ENCODE data around the gene GLDC.
"Not testable (repeated sequence)": the region's sequence is repeated elsewhere in the genome, so short reads cannot be mapped to it uniquely, and the experiment has no call there.

GLDC gene

GRCh38 chr9:6567140-6567591 lies 78.4 kb downstream of the GLDC start:
- DNase-seq (ENCODE audit: low read depth in 1 of 2, low spot score in 1 of 2): no peak

DNA sequence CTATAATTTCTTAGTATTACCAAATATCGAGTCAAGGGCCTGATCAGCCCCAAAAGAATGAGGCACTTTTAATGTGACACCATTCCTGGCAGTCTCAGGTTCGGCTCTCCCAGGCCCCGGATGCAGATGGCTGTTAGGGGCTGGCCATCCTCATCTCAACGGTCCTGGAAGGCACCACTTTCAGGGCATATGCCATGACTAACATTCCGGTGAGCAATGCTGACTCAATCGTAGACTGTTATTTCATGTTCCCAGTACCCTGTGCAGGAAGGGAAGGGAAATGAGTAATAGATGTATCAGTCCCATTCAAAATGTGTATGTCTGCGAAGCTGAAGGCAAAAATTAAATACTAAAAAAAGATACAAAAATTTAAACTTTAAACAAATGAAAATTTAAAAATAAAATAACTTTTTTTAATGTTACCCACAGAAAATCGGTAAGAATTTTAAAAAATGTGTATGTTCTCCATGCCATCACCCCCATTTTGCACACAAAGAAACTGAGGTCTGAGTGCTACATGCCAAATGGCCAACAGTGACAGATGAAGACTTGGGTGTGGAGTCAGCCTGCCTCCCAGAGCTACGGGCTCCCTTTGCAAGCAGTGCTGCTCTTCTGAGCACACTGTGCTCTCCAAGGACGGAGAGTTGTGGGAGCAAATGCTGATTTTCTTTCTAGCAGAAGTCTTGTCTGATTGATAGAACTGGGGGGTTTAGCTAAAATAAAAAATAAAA lies 79.0 kb downstream of the GLDC start:
- DNase-seq (ENCODE audit: low read depth in 1 of 2, low spot score in 1 of 2): no peak

DNA sequence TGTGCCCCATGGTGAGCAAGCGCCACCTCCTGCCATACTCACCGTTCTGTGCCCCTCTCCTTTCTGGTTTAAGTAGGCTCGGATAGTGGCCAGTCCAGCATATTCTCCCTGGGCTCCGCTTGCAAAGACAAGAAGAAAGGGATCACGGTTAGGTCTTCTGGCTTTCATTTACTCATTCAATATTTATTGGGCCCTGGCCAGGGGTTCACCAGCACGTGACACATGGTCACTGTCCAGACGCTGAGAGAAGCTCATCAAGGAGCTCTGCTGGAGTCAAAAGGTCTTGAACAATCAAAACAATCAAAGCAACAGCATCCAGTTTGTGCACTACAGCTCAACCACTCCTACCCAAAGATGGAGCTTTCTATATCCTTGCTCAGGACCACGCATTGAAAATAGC lies 80.2 kb downstream of the GLDC start:
- DNase-seq (ENCODE audit: low read depth in 1 of 2, low spot score in 1 of 2): no peak

DNA sequence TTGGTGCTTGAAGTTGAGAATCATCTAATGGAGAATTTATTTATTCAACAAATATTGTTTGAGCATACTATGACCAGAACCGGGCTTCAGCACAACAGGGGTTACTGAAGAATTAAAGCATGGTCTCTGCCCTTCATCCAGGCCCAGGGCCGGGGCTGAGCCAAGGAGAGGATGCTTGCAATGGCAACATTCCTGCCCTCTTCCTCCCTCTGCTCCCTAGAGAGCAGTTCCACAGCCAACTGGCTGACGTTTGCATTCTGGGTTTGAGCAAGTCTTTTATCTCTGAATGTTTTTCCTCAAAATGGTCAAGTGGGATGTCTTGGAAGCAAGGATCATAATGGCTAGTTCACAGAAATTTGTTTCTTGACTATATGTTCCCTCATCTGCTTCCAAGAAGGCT lies 80.7 kb downstream of the GLDC start:
- no peak for DNase-seq (ENCODE audit: low read depth in 1 of 2, low spot score in 1 of 2)

DNA sequence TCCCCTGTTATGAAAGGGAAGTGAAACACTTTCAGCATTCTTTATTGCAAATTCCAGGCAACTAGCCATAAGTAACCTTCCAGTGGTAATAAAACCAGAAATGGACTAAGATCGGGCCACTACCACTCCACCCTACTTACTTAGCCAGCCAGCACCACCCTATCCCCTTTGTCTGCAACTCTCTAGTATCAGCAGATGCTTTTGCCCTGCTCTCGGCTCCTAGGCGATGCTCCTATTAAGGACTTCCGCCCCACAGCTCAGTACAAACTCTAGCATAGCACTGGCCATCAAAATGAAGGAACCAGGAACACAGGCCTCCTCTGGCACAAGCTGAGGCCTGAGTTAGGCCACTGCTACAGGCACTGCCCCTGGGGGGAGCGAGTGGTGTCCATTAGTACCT lies 81.2 kb downstream of the GLDC start:
- no peak for DNase-seq (ENCODE audit: low read depth in 1 of 2, low spot score in 1 of 2)

GRCh38 chr9:6562871-6563430 lies 82.6 kb downstream of the GLDC start:
- DNase-seq (ENCODE audit: low read depth in 1 of 2, low spot score in 1 of 2): no peak

GRCh38 chr9:6562201-6562600 lies 83.3 kb downstream of the GLDC start:
- DNase-seq (ENCODE audit: low read depth in 1 of 2, low spot score in 1 of 2): no peak

- DNase-seq (ENCODE audit: low read depth in 1 of 2, low spot score in 1 of 2): no peak
Measured at GRCh38 chr9:6557883-6558616, 87.5 kb downstream of the GLDC start.

- no peak for DNase-seq (ENCODE audit: low read depth in 1 of 2, low spot score in 1 of 2)
Measured at GRCh38 chr9:6553866-6554265, 91.7 kb downstream of the GLDC start.

DNA sequence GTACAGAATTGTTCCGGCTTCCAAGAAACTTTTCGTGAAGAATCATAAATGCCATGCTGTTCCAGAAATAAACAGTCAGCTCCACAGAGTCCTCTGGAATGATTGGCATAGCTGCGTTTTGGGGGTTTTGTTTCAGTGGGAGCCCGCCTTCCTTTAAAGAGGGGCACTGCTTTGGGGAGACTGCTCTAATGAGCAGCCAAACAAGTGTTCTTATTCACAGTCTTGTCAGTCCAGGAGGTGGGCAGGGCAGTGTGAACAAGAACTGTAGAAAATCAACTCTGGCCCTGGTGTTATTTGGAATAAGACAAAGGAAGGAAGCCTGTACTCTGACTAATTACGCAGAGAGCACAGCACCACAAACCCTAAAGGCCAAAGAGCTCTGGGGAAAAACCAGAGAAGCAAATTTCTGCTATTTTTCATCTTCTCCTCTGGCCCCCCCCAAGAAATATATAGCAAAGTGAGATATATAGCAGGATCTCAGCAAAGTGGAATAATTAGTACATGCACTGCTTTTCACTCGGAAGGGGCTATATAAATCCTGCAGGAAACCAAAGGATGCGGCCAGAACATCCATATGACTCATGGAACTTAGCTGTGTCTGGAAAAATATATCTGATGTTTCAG lies 92.9 kb downstream of the GLDC start:
- DNase-seq (ENCODE audit: low read depth in 1 of 2, low spot score in 1 of 2): no peak

GRCh38 chr9:6552033-6552432 lies 93.5 kb downstream of the GLDC start:
- no peak for DNase-seq (ENCODE audit: low read depth in 1 of 2, low spot score in 1 of 2)

DNA sequence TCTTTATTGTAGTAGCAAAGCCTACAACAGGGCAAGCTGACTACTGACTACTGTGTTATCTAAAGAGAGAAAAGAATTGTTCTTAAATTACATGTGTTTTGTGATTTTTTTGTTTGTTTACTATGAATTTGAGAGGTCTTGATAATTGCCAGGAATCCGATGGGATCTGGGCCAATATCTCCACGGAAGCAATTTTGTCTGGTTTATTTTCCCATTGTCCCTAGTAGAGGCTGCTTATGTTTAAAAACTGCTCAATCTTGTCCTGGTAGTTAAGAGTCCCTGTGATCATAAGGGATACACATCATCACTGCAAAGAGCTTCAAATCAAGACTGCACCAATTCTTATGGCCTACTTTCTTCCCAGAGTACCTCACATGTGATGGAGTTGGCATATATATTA lies 94.4 kb downstream of the GLDC start:
- DNase-seq (ENCODE audit: low read depth in 1 of 2, low spot score in 1 of 2): no peak

DNA sequence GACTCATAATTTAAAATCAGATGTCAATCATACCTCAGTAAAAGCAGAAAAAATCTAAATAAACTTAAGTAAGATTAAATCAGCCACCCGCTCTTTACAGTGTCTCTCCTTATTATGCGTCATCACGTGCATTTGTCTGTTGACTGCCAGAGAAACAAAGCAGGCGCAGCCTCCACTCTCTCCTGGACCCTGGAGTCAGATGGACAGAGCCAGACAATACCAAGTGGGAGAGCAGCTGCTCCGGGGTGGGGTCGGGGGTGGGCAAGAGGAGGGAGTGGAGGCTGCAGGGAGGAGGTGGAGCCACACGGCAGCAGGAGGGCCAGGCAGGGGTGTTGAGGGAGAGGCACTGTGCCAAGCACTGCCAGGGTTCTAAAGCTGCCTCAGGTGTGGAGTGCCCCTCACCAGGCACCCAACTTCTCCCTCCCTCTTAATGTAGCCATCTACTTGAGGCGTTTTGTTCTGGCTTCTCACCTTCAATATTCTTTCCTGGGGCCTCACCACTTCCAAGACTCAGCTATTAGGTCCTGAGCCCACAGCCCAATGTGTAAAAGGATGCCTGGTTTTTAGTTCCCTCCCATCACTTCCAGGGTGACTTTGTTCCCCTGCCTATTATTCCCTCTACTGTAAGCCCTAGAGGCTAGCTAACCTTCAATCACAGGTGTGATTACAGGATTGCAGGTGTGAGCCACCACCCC lies 96.3 kb downstream of the GLDC start:
- DNase-seq (ENCODE audit: low read depth in 1 of 2, low spot score in 1 of 2): no peak

DNA sequence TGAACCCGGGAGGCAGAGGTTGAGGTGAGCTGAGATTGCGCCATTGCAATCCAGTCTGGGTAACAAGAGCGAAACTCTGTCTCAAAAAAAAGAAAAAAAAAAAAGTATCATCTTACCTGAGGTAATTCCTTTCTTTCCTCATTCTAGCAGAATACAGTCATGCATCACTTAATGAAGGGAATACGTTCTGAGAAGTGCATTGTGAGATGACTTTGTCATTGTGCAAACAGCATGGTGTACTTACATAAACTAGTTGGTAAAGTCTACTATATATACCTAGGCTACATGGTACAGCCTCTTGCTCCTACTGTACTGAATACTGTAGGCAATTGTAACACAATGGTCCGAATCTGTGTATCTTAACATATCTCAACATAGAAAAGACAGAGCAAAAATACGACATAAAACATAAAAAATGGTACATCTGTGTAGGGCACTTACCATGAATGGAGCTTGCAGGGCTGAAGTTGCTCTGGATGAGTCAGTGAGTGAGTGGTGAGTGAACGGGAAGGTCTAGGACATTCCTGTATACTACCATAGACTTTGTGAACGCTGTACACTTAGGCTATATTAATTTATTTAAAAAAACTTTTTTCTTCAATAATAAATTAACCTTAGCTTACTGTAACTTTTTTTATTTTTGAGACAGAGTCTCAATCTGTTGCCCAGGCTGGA lies 100.4 kb downstream of the GLDC start:
- no peak for DNase-seq (ENCODE audit: low read depth in 1 of 2, low spot score in 1 of 2)

DNA sequence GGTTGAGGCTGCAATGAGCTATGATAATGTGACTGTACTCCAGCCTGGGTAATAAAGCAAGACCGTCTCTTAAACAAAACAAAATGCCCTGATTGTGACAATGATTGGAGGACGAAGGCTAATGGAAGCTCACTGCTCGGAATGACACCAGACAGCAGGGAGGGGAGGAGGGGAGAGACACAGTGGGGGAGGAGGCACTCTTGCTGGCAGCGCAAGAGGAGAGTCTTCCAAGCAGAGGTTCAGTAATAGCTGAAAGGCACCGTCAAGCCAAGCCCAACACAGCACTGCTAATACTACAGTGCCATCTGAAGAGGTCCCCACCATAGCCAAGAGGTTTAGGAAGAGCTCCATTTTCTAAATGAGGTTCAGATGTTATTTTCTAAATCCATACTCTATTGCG lies 102.3 kb downstream of the GLDC start:
- DNase-seq (ENCODE audit: low read depth in 1 of 2, low spot score in 1 of 2): no peak

DNA sequence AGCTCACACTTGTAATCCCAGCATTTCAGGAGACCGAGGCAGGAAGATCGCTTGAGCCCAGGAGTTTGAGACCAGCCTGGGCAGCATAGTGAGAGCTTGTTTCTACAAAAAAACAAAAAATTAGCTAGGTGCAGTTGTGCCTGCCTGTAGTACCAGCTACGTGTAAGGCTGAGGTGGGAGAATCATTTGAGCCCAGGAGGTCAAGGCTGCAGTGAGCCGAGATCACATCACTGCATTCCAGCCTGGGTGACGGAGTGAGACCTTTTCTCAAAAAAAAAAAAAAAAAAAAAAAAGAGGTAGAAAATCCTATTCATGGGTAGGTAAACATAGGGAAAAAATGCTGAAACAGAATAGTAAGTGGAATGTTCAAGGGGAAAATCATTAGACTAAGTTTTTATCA lies 102.9 kb downstream of the GLDC start:
- not testable (repeated sequence) for DNase-seq (ENCODE audit: low read depth in 1 of 2, low spot score in 1 of 2)

DNA sequence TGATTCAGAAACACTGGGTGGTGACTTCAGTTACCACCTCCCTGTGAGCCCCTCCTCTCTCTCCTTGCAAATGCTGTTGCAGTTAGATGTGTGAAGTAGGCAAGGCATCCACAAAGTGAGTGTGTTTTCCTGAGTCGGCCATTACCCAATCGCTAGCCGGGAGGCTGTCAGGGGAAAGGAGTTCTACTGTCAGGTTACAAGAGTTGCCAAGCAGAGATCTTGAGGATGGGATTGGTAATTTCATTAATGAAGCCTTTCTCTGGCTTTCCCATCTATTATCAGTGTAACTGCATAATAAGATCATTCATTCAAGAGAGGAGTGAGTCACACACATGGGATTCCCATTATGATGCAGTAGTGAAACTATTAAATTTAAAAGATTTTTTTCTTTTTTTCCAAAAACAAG lies 106.9 kb downstream of the GLDC start:
- no peak for DNase-seq (ENCODE audit: low read depth in 1 of 2, low spot score in 1 of 2)

DNA sequence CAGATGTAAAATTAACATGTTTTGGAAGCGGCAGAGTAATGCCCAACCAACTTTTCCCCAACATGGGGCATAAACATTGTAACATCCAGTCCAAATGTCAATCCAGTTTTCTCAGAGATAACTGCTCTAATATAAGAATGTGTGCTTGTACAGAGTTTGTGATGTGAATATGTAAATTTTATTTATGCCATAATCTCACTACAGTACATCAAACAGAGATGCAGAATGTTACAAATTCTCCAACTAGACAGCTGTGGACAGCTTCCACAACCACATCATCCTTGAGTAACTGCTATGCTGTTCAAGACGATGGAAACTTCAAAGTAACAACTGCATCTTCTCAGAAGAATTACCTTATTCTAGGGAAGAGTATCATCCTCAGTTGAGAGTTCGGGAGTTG lies 109.9 kb downstream of the GLDC start:
- no peak for DNase-seq (ENCODE audit: low read depth in 1 of 2, low spot score in 1 of 2)

GRCh38 chr9:6525326-6526045 lies 120.0 kb downstream of the GLDC start:
- DNase-seq (ENCODE audit: low read depth in 1 of 2, low spot score in 1 of 2): no peak

DNA sequence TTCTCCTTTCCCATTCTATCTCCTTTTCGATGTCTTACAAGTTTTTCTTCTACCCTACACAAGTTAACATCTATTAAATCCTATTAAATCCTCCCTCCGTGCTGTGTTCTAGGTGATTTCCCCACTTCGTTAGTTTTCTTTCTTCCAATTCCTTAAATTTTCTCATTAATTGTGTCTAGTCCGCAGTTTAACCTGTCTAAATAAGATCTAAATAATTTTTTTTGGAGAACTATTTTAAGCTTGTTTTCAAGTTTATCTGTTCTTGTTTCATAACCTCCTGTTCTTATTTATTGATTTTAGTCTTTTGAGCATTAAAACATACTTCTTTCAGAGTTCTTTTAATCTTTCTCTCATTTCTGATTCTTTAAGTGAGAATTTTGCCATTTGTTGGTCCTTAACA lies 123.3 kb downstream of the GLDC start:
- no peak for DNase-seq (ENCODE audit: low read depth in 1 of 2, low spot score in 1 of 2)
